SK-N-SH (cell line): ENCODE data around the gene KANK4. TPM values are rescaled to one million over a fixed set of nuclear protein-coding genes. Genes with fewer than 3 reads are reported as not detected.

Source experiments
- CTCF ChIA-PET: fragments of 300-600, 350-600 bp; formaldehyde crosslinking; extraction: SDS; loops from one replicate; lab custom pipeline; 2021; lab: Yijun Ruan, JAX
- POLR2A ChIA-PET: fragments of 350-600 bp; sonication (Branson Sonifier 250); formaldehyde crosslinking; extraction: SDS; loops from one replicate; lab custom pipeline; 2020; ENCODE audit warnings: antibody characterized with exemption, inconsistent platforms; lab: Yijun Ruan, JAX
- DNase-seq: peaks from one replicate; pipeline ENCODE4 v3.0.0; 2012
- H2AFZ ChIP-seq: fragments of 200-600 bp; sonication (generic); 2 replicates; pipeline ENCODE4 v1.8.1; 2016; ENCODE audit warnings: antibody characterized with exemption, mild to moderate bottlenecking, low read depth
- H3F3A ChIP-seq: fragments of 200-600 bp; sonication (generic); replicated peaks from 2 replicates; pipeline ENCODE3; 2016; ENCODE audit warnings: antibody characterized with exemption, mild to moderate bottlenecking; ENCODE audit not compliant: insufficient read depth
- H3K27ac ChIP-seq, 2 experiments: fragments of 200-500 bp in 1 of 2; fragments of 200-600 bp in 1 of 2; sonication (Bioruptor generic) in 1 of 2; sonication (generic), shearing (Covaris generic) in 1 of 2; 2 replicates each; pipeline versions ENCODE4 v1.5.1 to v1.6.1; 2014 to 2016; ENCODE audit warnings: low read depth in 2 of 2, inconsistent platforms in 1 of 2, low read length in 1 of 2, mild to moderate bottlenecking in 1 of 2, mixed read lengths in 1 of 2
- H3K27me3 ChIP-seq: fragments of 200-600 bp; sonication (generic), shearing (Covaris generic); 2 replicates; pipeline ENCODE4 v1.6.1; 2016; ENCODE audit warnings: mixed run types; ENCODE audit not compliant: insufficient read depth
- H3K36me3 ChIP-seq, 2 experiments: fragments of 200-500 bp in 1 of 2; fragments of 200-600 bp in 1 of 2; sonication (Bioruptor generic) in 1 of 2; sonication (generic) in 1 of 2; replicated peaks in 1 of 2; 2 replicates each; pipeline versions ENCODE3 to v1.5.1; 2014 to 2016; ENCODE audit warnings: low read length in 1 of 2, mild to moderate bottlenecking in 1 of 2; ENCODE audit not compliant: insufficient read depth in 2 of 2, control insufficient read depth in 1 of 2
- H3K4me1 ChIP-seq, 2 experiments: fragments of 200-500 bp in 1 of 2; fragments of 200-600 bp in 1 of 2; sonication (Bioruptor generic) in 1 of 2; sonication (generic), shearing (Covaris generic) in 1 of 2; 2 replicates each; pipeline versions ENCODE4 v1.5.1 to v1.6.1; 2014 to 2016; ENCODE audit warnings: low read depth in 1 of 2, low read length in 1 of 2, mixed run types in 1 of 2; ENCODE audit not compliant: insufficient read depth in 2 of 2, control insufficient read depth in 1 of 2
- H3K4me2 ChIP-seq: fragments of 200-600 bp; sonication (generic), shearing (Covaris generic); 2 replicates; pipeline ENCODE4 v1.6.1; 2017; ENCODE audit warnings: mixed run types
- H3K4me3 ChIP-seq, 2 experiments: fragments of 200-500 bp in 1 of 2; fragments of 200-600 bp in 1 of 2; sonication (Bioruptor generic) in 1 of 2; sonication (generic), shearing (Covaris generic) in 1 of 2; 2 replicates each; pipeline versions ENCODE4 v1.5.1 to v1.8.1; 2014 to 2016; ENCODE audit warnings: low read depth in 2 of 2, inconsistent platforms in 1 of 2, low read length in 1 of 2, mild to moderate bottlenecking in 1 of 2, mixed read lengths in 1 of 2, moderate library complexity in 1 of 2
- H3K79me2 ChIP-seq: fragments of 200-600 bp; sonication (generic); 2 replicates; pipeline ENCODE4 v1.8.1; 2017; ENCODE audit warnings: mild to moderate bottlenecking; ENCODE audit not compliant: insufficient read depth
- H3K9ac ChIP-seq: fragments of 200-600 bp; sonication (generic); 2 replicates; pipeline ENCODE4 v1.6.1; 2017; ENCODE audit warnings: mixed run types
- H3K9me2 ChIP-seq: fragments of 200-600 bp; sonication (generic); 2 replicates; pipeline ENCODE4 v1.6.1; 2017; ENCODE audit warnings: mixed run types
- H3K9me3 ChIP-seq: fragments of 200-600 bp; sonication (generic); 2 replicates; pipeline ENCODE4 v1.6.1; 2017; ENCODE audit warnings: mixed run types, mild to moderate bottlenecking, moderate library complexity
- H4K20me1 ChIP-seq: fragments of 200-600 bp; sonication (generic); 2 replicates; pipeline ENCODE4 v1.6.1; 2017; ENCODE audit warnings: mild to moderate bottlenecking, mixed run types; ENCODE audit not compliant: insufficient read depth
- CTCF ChIP-seq: fragments of 200-600 bp; sonication (generic); IDR thresholded peaks from 2 replicates; pipeline ENCODE4 v1.6.1; 2017; ENCODE audit warnings: antibody characterized with exemption, mild to moderate bottlenecking, moderate library complexity
- EZH2phosphoT487 ChIP-seq: fragments of 200-600 bp; sonication (generic); IDR thresholded peaks from 2 replicates; pipeline ENCODE4 v1.6.1; 2017; ENCODE audit warnings: low read depth, mixed run types, mild to moderate bottlenecking, antibody characterized with exemption, moderate library complexity, borderline replicate concordance
- FOSL2 ChIP-seq: IDR thresholded peaks from 2 replicates; pipeline ENCODE4 v1.4.0; 2012; ENCODE audit warnings: low read depth, mild to moderate bottlenecking, moderate library complexity, borderline replicate concordance
- FOXM1 ChIP-seq: IDR thresholded peaks from 2 replicates; pipeline ENCODE4 v1.4.0; 2012; ENCODE audit warnings: low read depth, mild to moderate bottlenecking
- GABPA ChIP-seq: IDR thresholded peaks from 2 replicates; pipeline ENCODE4 v1.4.0; 2012; ENCODE audit warnings: low read depth, mild to moderate bottlenecking
- IRF3 ChIP-seq: fragments of 150-350 bp; IDR thresholded peaks from 2 replicates; pipeline ENCODE4 v1.6.1; 2016; ENCODE audit warnings: mild to moderate bottlenecking, low read depth, low read length
- MAX ChIP-seq: IDR thresholded peaks from 2 replicates; pipeline ENCODE4 v1.4.0; 2012; ENCODE audit warnings: low read depth
- MXI1 ChIP-seq: IDR thresholded peaks from 2 replicates; pipeline ENCODE4 v1.6.1; 2012; ENCODE audit warnings: mild to moderate bottlenecking, low read depth, low read length, improper control_type of control experiment
- RAD21 ChIP-seq: IDR thresholded peaks from 2 replicates; pipeline ENCODE4 v1.6.1; 2012; ENCODE audit warnings: mild to moderate bottlenecking, low read length
- REST ChIP-seq: IDR thresholded peaks from 2 replicates; pipeline ENCODE4 v1.6.1; 2012; ENCODE audit warnings: mild to moderate bottlenecking, low read depth, low read length, moderate library complexity
- RFX5 ChIP-seq: IDR thresholded peaks from 2 replicates; pipeline ENCODE4 v1.6.1; 2012; ENCODE audit warnings: mild to moderate bottlenecking, improper control_type of control experiment, low read length
- RXRA ChIP-seq: IDR thresholded peaks from 2 replicates; pipeline ENCODE4 v1.4.0; 2012; ENCODE audit warnings: low read depth, mild to moderate bottlenecking, borderline replicate concordance
- SMC3 ChIP-seq: IDR thresholded peaks from 2 replicates; pipeline ENCODE4 v1.6.1; 2012; ENCODE audit warnings: low read depth, low read length, improper control_type of control experiment
- TAF1 ChIP-seq: IDR thresholded peaks from 2 replicates; pipeline ENCODE4 v1.6.1; 2012; ENCODE audit warnings: low read depth, mild to moderate bottlenecking, low read length, moderate library complexity, borderline replicate concordance
- TCF12 ChIP-seq: IDR thresholded peaks from 2 replicates; pipeline ENCODE4 v1.4.0; 2012
- TEAD4 ChIP-seq: IDR thresholded peaks from 2 replicates; pipeline ENCODE4 v1.4.0; 2012; ENCODE audit warnings: mild to moderate bottlenecking, borderline replicate concordance; ENCODE audit not compliant: insufficient read depth
- USF2 ChIP-seq: fragments of 150-350 bp; IDR thresholded peaks from 2 replicates; pipeline ENCODE4 v1.6.1; 2017; ENCODE audit warnings: antibody characterized with exemption, low read length, low read depth, borderline replicate concordance
- YY1 ChIP-seq: IDR thresholded peaks from 2 replicates; pipeline ENCODE4 v1.4.0; 2012; ENCODE audit warnings: low read depth, mild to moderate bottlenecking
- WGBS: methylation state at CpG from one replicate; pipeline ENCODE4 v1.1.6; 2017; ENCODE audit warnings: low lambda C conversion rate; 5-methylcytosine and 5-hydroxymethylcytosine counted together
- polyA plus RNA-seq, 3 experiments: library from polyadenylated mRNA; depleted of rRNA; stranded (reverse); fragments of >200 nt; gene quantifications; 2 replicates each; pipeline ENCODE4 v1.2.3, GENCODE V29; 2012

KANK4 gene
- polyA plus RNA-seq, 1 of the 3 experiments (the other 2 are of a cell fraction), result not detected

GRCh38 chr1:62227496-62227895 lies 91.7 kb downstream of the KANK4 start:
- no peak overlapping the region for H2AFZ ChIP-seq
- WGBS, result 72% methylated on average over 11 of the region's 11 CpGs
- H3K27ac ChIP-seq, result no peak overlapping the region
- H4K20me1 ChIP-seq, result no peaks in the 10 kb centered on the region
- H3K79me2 ChIP-seq, result no peaks in the 10 kb centered on the region
- no peak for DNase-seq
- peaks cover 0 to 16% of the 10 kb centered on the region in 2 experiments; a peak in 1 of 4 replicates for H3K4me1 ChIP-seq
- no peaks in the 10 kb centered on the region for H3K9me3 ChIP-seq
- H3K4me3 ChIP-seq, result no peak overlapping the region
- no peak for TF ChIP-seq REST
- TF ChIP-seq SMC3, result no peak
- no peak for TF ChIP-seq IRF3
- no peak for TF ChIP-seq USF2
- no peak for TF ChIP-seq TAF1
- no peak for TF ChIP-seq TEAD4
- TF ChIP-seq TCF12, result no peak
- no peak for TF ChIP-seq MXI1
- no peak for TF ChIP-seq MAX
- no peak for TF ChIP-seq RAD21
- no peak for TF ChIP-seq RXRA
- TF ChIP-seq FOSL2, result no peak
- no peak for TF ChIP-seq FOXM1
- no peak for TF ChIP-seq EZH2phosphoT487
- no peak for TF ChIP-seq CTCF
- no peak for TF ChIP-seq RFX5
- TF ChIP-seq GABPA, result no peak
- no peak for TF ChIP-seq YY1
- H3K9me2 ChIP-seq, result no peaks in the 10 kb centered on the region
- ChIA-PET CTCF (interaction anchor here (0.7 to 1.6 kb wide), 3 partner anchors 15 to 45 kb away, joined by 3 to 4 read pairs (median 3); no protein-coding TSS in a partner anchor), POLR2A (interaction anchor here (1.0 kb wide), 1 partner anchor 209 kb away, joined by 3 read pairs; no protein-coding TSS in a partner anchor)
- H3K4me2 ChIP-seq, result no peak overlapping the region
- H3K9ac ChIP-seq, result no peak overlapping the region
- H3K27me3 ChIP-seq, result no peaks in the 10 kb centered on the region
- no peaks in the 10 kb centered on the region for H3F3A ChIP-seq
- no peaks in the 10 kb centered on the region for H3K36me3 ChIP-seq
